MM.1S (cell line): Measurements from ENCODE around the gene SGCD.

Experiments used
- CTCF ChIP-seq: fragments of 300-600 bp; sonication (generic); IDR thresholded peaks from 2 replicates; pipeline ENCODE4 v1.5.1; 2016; ENCODE audit warnings: antibody characterized with exemption, low read length, mixed read lengths
- EZH2 ChIP-seq: fragments of 300-600 bp; sonication (generic); optimal IDR thresholded peaks from 2 replicates; pipeline ENCODE3; 2017; ENCODE audit warnings: low read depth, mild to moderate bottlenecking, antibody characterized with exemption, low read length, mixed read lengths
- EZH2phosphoT487 ChIP-seq: fragments of 300-600 bp; sonication (generic); IDR thresholded peaks from 2 replicates; pipeline ENCODE4 v1.6.1; 2018; ENCODE audit warnings: antibody characterized with exemption, low read length

- TF ChIP-seq CTCF, result no peak
- TF ChIP-seq EZH2, result no peak
- TF ChIP-seq EZH2phosphoT487, result no peak
These were observed 353.9 kb downstream of the SGCD start for GRCh38 chr5:156680831-156681230.
